NCI-H82 treated with DMSO at 0.1 percent for 48 hours (cell line): ENCODE measurements around the gene NRN1L.
"Not testable (repeated sequence)": the region's sequence is repeated elsewhere in the genome, so short reads cannot be mapped to it uniquely, and the experiment has no call there.

Source experiments
- DNase-seq: peaks from one replicate; lab custom pipeline; 2025; ENCODE audit not compliant: unreplicated experiment; lab: John Stamatoyannopoulos, UW

Gene NRN1L

GRCh38 chr16:67884684-67885083, at the start of gene NRN1L:
Gene NRN1L (plus strand): TSS chr16:67884885. CDS start chr16:67884904, 19 bp downstream.
- peak; percentile 65 for DNase-seq

- DNase-seq = not testable (repeated sequence)
Measured at GRCh38 chr16:67837190-67837589, 47.5 kb upstream of the NRN1L start.

- no peak for DNase-seq
Measured at GRCh38 chr16:67837811-67838210, 46.9 kb upstream of the NRN1L start.

DNA sequence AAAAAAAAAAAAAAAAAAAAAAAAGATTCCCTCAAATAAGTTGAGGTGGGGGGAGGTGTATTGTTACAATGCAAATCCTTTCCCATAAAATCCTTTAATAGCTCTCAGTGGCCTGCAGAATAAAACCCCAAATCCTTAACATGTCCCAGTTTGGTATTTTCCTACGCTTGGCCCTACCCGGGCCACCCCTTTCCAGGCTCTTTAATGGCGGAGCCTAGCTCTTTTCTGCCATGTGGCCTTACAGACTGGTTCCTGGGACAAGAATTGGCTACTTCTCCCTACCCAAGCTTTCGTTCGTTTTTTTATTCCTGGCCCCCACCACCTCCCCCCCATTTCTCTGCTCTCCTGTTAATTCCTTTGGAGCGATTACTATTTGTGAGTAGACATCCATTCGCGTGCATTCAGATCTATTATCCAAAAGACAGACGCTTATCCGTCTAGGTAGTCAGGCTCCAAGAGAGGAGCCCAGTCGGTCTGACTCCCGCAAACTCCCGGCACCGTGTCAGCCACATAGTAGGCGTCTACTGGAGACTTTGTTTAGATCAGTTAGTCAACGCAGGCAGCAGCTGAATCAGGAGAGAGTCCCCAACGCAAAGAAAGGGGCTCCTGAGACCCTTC, 43.4 kb upstream of the NRN1L start:
- no peak for DNase-seq

DNA sequence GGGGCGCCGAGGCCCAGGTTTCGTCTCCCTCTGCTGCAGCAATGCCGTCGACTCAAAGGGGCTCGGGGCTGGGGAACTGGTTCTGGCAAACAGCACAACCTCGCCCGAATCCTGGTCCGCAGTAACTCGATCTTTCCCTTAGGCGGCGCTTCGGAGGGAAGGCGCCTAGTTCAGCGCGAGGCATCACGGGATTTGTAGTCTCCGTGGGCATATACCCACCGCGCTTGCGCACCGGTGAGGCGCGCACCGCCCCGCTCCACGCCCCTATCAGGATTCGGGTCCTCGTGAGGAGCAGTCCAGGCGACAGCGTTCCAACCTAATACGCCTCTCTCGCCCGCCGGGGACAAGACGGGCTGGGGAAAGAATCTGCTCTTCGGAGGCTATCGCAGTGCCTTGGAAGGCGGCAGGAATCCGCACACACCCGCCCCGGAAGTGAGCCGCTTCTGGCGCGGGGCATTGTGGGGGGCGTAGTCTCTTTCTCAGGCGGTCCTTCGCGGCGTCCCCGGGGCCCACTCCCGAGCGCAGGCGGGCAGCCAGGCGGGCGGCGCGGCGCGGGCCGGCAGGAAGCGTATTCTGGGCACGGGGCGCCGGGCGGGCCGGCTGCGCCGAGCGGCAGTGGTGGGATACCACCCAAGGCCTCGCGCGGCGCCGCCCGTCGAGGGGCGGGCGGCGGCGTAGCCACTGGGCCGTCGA, 42.7 kb upstream of the NRN1L start, which contains the start of gene THAP11:
Gene THAP11 (plus strand): TSS at position 505 of the 693 bp plus-strand sequence. CDS start 235 bp downstream, outside the sequence.
- peak; percentile 94 for DNase-seq

DNA sequence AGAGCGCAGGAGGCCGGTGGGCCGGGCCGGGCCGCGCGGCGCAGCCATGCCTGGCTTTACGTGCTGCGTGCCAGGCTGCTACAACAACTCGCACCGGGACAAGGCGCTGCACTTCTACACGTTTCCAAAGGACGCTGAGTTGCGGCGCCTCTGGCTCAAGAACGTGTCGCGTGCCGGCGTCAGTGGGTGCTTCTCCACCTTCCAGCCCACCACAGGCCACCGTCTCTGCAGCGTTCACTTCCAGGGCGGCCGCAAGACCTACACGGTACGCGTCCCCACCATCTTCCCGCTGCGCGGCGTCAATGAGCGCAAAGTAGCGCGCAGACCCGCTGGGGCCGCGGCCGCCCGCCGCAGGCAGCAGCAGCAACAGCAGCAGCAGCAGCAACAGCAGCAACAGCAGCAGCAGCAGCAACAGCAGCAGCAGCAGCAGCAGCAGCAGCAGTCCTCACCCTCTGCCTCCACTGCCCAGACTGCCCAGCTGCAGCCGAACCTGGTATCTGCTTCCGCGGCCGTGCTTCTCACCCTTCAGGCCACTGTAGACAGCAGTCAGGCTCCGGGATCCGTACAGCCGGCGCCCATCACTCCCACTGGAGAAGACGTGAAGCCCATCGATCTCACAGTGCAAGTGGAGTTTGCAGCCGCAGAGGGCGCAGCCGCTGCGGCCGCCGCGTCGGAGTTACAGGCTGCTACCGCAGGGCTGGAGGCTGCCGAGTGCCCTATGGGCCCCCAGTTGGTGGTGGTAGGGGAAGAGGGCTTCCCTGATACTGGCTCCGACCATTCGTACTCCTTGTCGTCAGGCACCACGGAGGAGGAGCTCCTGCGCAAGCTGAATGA, 42.0 kb upstream of the NRN1L start:
- DNase-seq = no peak

DNA sequence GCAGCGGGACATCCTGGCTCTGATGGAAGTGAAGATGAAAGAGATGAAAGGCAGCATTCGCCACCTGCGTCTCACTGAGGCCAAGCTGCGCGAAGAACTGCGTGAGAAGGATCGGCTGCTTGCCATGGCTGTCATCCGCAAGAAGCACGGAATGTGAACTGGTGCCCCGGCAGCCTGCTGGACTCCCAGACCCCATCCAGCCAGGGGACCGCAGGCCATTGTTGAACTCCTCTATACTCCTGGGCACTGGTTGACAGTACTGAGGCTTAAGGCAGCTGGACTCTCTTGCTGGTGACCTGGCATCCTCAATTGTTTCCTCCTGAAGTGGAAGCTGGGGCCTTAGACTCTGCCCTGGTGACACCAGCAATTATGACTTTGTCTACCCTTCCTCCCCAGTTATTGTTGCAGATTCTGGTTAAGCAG, 41.3 kb upstream of the NRN1L start:
- DNase-seq = no peak

GRCh38 chr16:67844497-67844896, 40.2 kb upstream of the NRN1L start:
- no peak for DNase-seq

DNA sequence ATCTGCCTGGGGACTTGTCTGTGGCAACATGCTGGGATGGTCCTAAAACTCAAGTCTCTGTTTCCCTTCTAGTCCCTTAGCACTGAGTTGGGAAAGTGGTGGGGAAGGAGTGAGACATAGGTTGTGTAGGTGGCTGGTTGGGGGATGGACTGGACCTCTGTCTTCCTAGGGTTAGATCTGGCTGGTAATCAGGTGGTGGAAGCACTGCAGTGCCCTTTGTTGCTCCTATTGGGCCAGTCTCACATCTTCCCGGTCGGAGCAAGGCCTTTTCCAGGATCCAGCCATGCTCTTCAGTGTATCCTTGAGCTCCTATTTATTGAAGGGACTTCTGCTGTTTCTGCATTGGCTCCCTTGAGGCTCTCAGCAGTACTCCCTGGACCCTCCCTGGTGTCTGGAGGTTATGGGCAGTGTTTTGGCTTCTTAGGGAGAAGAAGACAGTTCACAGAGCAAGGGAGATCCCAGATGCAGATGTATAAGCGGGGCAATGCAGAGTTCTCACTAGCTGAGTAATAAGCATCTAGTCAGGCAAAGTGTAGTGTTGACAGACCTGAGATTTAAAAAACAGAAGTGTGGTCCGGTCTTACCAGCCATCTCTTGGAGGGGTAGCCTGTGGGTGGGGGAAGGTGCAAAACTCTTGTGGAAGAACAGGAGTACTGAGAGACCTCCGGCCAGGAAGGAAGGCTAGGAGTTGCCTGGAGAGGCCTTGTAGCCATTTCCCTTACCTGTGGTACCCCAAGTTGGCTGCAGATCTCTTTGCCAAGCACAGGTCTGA, 39.2 kb upstream of the NRN1L start:
- DNase-seq = no peak

DNA sequence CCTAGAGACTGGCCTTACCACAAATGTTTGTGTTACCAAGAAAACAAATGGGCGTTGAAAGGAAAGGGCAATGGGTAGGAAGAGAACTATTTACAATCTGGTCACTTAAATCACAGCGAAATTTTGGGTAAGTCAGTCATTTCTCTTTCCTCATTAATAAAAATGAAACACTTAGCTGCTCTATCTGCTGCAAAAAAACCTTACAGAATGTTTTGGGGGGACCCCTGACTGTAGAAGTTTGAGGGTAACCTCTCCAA, 38.7 kb upstream of the NRN1L start:
- DNase-seq = no peak

GRCh38 chr16:67846320-67847063, 38.2 kb upstream of the NRN1L start, which contains the start of gene NUTF2:
Gene NUTF2 (plus strand): TSS chr16:67846933. CDS start chr16:67865131, 18,198 bp downstream.
- DNase-seq = peak; percentile 95

DNA sequence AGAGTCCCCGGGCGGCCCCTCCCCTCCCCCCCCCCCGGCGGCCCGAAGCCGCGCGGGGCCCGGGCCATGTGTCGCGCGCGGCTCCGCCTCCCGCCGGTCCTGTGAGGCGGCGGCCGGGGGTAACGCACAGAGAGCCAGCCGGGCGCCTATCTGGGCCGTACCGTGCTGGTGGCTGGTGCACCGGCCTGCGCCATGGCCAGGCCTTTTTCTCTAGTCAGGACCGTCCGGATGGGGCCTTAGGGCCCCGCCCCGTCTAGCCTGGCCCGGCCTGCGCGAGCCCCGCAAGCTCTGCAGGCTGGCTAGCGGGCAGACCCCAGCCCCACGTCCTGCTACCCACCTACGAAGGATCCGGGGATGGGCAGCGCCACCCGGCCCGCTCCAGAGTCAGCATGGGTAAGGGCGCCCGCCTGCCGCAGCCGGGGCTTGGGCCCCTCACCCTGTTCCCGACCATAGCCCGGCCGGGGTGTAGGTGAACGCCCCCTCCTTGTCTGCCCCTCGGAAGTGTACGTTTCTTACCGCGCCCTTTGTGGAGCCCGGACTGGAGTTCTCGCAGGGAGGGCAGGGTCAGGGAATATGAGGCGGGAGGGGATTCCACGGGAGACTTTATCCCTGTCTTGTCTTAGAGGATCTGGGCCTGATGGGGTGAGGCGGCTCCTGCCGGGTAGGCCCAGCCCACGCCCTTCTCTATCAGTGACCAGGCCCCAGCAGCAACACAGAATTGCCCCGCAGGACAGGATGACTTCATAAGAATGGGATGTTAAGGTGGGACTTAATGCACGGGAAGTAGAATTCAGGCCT, 37.4 kb upstream of the NRN1L start, which contains the start of gene CENPT:
Gene CENPT (minus strand): TSS at position 630 of the 798 bp plus-strand sequence. CDS start 13,834 bp downstream, outside the sequence.
- no peak for DNase-seq

GRCh38 chr16:67848118-67848517, 36.6 kb upstream of the NRN1L start:
- DNase-seq = no peak

DNA sequence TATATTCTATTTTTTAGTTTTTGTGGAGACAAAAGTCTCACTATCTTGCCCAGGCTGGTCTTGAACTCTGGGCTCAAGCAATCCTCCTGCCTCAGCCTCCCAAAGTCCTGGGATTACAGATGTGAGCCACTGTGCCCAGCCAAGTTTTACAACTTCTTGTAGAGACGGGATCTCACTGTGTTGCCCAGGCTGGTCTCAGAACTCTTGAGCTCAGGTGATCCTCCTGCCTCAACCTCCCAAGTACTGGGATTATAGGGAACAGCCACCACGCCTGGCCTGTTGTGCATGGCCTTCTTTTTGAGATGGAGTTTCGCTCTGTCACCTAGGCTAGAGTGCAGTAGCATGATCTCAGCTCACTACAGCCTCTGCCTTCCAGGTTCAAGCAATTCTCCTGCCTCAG, 31.0 kb upstream of the NRN1L start:
- DNase-seq = no peak

DNA sequence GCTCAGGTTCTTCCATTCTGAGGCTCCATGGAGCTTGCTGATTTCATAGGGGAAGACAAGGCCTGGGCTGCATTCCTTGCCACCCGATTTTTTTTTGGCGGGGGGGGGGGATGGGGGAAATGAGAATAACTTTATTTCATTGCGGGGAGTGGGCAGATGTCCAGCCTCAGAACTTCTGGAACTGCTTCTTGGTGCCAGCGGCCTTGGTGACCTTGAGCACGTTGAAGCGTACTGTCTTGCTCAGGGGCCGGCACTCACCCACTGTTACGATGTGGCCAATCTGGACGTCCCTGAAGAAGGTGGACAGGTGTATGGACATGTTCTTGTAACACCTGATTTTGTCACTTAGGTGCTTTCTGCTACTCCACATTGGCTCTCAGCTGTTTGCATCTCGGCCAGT, 28.9 kb upstream of the NRN1L start:
- no peak for DNase-seq

- no peak for DNase-seq
Measured at GRCh38 chr16:67856927-67857546, 27.6 kb upstream of the NRN1L start.

DNA sequence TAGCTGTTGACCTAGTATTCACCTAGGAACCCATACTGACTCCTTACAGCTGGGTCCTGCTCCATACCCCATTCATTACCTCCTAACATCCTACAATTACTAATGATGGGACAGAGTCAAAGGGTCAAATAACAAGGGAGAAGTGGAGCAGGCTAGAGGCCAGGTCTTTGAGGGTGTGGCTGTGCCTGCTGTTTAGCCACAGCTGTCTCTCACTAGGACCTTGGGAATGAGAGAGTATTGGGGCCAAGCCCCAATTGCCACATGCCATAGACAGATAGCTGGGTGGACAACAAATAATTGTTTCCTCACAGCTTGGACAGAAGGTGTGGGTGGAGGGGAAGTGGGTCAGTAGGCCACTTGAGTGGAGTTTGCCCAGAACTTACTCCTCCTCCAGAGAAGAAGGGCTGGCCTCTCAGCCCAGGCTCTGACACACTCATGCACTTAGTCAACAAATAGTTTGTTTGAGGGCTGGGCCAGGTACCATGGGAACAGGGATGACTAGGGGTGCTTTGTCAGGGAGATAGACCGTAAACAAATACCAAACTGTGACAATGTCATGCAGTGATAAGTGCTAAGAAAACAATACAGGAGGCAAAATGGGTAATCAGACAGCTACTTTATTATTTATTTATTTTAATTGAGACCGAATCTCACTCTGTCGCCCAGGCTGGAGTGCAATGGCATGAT, 27.0 kb upstream of the NRN1L start:
- no peak for DNase-seq

DNA sequence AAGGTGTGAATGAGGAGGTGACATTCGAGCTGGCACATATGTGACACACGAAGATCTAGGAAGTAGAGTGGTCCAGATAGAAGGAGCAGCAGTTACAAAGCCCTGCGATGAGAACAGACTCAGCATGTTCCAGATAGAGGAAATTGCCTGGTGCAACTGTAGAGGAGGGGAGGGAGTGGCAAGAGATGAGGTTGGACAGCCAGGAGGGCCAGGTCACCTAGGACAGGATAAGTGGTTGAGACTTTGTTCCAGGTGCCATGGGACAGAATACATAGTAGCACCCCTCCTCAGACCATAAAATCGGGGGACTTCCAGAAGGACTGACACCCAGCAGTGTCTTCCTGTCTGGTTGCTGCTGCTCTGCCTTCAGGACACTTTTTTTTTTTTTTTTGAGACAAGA, 26.2 kb upstream of the NRN1L start:
- no peak for DNase-seq
